ENCODE measurements around the gene GABBR2.

The GABBR2 gene

GRCh38 chr9:98567540-98568233 lies 141.0 kb downstream of the GABBR2 start:
- no peak for DNase-seq

- no peak for DNase-seq
These were observed 143.3 kb downstream of the GABBR2 start for GRCh38 chr9:98565152-98566135.

DNA sequence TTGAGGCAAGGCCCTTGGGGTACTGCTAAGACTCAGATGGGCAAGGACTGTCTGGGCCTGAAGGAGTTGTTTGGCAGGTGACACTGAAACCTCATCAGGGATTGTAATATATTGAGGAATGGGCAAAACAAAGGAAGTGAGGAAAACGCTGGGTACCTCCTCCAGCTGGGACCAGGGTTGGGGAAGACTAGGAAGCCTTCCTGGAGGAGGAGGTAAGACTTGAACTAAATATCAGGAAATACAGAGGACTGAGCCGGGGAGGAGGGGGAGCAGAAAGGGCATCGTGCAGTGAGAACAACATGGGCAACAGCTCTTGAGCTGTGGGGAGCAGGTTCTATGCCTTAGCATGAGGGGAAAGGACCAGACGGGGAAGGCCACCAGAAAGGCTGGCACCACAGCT lies 144.0 kb downstream of the GABBR2 start:
- no peak for DNase-seq

DNA sequence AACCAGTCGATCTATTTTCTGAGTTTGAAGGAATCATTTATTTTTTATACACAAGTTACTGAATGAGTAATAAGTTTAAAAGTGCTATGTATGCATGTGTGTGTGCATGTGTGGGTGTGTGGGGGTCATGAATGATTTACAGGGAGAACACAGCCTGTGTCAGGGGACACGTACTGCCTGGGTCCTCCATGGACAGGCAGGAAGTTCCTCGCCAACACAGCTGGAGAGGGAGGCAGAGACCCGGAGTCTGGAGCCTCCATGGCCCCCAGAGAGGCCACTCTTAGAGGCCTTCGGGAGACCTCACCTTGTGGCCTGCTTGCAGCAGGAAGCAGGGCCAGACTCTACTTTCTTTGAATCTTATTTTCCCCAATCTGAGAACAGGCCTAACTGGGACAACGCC lies 144.7 kb downstream of the GABBR2 start:
- DNase-seq: no peak

GRCh38 chr9:98563212-98563907 lies 145.4 kb downstream of the GABBR2 start:
- no peak for DNase-seq

DNA sequence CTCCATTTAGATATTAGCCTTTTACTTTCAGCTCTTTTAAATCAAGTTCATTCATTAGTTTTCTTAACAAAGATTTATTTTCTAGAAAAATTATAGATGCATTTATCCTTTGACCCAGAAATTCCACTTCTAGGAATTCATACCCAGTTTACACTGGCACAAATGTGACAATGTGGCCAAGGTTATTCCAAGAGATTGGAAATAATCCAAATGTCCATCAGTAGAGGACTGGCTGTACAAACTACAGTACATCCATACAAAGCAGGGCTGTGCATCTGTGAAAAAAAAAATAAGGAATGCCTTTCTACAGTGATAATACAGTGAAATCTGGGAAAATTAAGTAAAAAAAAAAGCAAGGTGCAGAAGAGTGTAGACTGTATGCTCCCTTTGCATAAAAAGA lies 149.2 kb downstream of the GABBR2 start:
- DNase-seq: no peak

DNA sequence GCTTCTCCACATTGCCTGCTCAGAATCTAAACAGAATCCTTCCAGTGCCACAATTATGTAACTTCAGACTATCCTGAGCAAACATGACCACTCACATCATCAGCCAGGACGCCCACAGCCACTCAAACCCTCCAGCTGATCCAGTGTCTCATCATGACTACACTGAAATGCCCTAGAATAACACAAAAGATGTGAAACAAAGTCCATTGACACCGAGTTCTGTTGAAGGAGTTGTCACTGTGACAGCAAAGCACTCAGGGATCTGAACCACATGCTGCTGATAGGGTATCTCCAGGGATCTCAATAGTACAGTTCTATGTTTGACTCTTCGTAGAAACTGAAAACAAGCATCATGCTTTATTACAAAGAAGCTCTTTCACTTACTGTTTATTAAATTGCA lies 150.2 kb downstream of the GABBR2 start:
- DNase-seq: no peak

- DNase-seq: no peak
These were observed 152.2 kb downstream of the GABBR2 start for GRCh38 chr9:98556511-98556910.

DNA sequence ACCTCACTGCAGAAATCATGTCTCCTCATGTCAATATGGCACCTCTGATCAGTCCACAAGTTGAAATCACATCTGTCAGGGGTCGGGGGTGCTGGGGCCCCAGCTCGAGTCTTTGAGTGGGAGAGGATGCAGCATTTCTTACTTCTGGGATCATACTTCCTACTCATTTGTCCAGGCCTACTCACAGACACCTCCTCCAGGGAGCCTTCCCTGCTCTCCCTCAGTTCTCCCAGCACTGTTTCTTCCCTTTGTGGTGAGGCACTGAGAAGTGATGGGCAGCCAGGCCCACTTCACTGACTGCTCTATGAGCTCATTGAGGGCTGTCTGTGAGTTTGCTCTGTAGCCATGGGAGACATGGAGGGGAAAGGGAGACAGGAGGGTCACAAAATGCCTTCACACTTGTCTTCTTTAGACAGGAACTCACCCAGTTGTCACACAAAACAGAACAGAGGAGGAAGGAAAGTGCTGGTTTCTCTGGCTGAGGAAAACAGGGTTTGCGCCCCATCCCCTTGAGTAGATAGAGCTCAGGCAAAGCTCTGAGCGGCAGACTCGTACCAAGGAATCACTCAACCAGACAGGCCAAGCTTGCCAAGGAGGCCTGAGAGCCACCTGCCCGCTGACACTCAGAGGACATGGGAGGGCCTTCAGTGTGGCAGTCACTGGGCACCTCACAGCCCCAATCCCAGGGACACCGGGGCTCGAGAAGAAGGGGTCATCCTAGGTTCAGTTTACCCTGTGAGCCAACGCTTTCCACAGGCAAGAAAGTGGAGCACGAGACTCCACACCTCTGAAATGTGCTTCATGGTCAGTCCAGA lies 152.9 kb downstream of the GABBR2 start:
- DNase-seq: no peak

GRCh38 chr9:98554752-98555151 lies 154.0 kb downstream of the GABBR2 start:
- DNase-seq: no peak

GRCh38 chr9:98552331-98552730 lies 156.4 kb downstream of the GABBR2 start:
- DNase-seq: no peak

GRCh38 chr9:98551511-98552286 lies 157.0 kb downstream of the GABBR2 start:
- DNase-seq: no peak

- no peak for DNase-seq
These were observed 158.4 kb downstream of the GABBR2 start for GRCh38 chr9:98550206-98550820.

- DNase-seq: no peak
These were observed 159.3 kb downstream of the GABBR2 start for GRCh38 chr9:98549401-98549800.

- no peak for DNase-seq
These were observed 161.1 kb downstream of the GABBR2 start for GRCh38 chr9:98547606-98548005.

GRCh38 chr9:98545021-98545420 lies 163.7 kb downstream of the GABBR2 start:
- DNase-seq: no peak

- DNase-seq: no peak
These were observed 167.0 kb downstream of the GABBR2 start for GRCh38 chr9:98541684-98542230.

- DNase-seq: no peak
These were observed 168.3 kb downstream of the GABBR2 start for GRCh38 chr9:98540476-98540875.

GRCh38 chr9:98539954-98540353 lies 168.8 kb downstream of the GABBR2 start:
- no peak for DNase-seq

DNA sequence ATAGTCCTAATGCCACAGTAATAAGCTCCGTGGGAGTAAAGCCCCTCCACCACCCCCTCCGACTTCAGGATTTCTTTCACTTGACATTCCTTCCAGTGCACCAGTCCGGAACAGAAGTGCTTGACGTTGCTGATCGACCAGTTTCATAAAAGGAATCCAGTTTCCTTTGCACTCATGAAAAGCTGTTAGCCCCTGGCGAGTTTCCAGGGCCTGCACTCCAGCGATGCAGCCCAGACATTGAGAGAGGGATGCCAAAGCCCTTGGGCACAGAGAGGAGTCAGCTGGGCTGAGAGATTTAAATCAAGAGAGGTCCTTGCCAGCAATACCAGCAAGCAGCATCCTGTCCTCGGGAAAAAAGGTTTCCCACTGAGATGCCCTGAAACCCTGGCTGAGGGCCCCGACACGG lies 170.1 kb downstream of the GABBR2 start:
- no peak for DNase-seq

DNA sequence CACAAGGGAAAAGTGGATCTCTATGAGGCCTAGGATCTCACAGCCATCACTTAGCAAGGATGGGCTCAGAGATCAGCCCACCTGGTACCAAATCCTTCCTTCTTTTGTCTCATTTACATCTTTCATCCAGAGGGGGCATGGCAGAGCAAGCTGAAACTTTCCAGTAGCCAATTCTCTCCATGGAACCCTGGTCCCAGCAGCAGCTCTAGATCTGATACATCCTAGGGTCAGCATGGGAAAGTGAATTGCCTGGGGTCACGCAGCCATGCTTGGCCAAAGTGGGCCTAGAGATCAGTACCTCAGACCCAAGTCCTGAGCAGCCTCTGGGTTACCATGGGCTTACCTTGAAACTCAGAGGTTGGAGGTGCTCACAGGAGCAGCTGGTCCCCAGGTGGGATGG lies 170.5 kb downstream of the GABBR2 start:
- no peak for DNase-seq

All from CD4-positive, alpha-beta T cell treated with Interferon alpha-2 for 1 hour (primary cell).